NCI-H82 treated with DMSO at 0.1 percent for 48 hours (cell line): ENCODE data around the gene HNRNPF.
A peak's percentile ranks its signal among the peaks of the same experiment; 100 is the strongest.

Source experiments
- DNase-seq: peaks from one replicate; lab custom pipeline; 2025; ENCODE audit not compliant: unreplicated experiment; lab: John Stamatoyannopoulos, UW

HNRNPF gene

GRCh38 chr10:43421519-43421918, 12.5 kb upstream of the HNRNPF start:
- DNase-seq = no peak

DNA sequence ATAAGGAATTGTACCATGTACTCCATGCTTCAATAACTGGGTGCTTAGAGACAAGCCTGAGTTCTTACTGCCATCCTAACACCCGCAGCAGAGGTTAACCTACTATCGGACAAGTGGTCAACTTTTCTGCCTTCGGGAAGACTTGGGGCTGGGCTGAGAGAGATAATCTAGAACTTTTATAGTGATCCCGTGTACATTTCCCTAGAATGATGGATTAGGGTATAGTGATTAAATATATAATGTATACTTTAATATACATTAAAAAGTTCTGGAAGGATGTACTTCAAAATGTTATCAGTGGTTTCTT, 12.2 kb upstream of the HNRNPF start:
- no peak for DNase-seq

DNA sequence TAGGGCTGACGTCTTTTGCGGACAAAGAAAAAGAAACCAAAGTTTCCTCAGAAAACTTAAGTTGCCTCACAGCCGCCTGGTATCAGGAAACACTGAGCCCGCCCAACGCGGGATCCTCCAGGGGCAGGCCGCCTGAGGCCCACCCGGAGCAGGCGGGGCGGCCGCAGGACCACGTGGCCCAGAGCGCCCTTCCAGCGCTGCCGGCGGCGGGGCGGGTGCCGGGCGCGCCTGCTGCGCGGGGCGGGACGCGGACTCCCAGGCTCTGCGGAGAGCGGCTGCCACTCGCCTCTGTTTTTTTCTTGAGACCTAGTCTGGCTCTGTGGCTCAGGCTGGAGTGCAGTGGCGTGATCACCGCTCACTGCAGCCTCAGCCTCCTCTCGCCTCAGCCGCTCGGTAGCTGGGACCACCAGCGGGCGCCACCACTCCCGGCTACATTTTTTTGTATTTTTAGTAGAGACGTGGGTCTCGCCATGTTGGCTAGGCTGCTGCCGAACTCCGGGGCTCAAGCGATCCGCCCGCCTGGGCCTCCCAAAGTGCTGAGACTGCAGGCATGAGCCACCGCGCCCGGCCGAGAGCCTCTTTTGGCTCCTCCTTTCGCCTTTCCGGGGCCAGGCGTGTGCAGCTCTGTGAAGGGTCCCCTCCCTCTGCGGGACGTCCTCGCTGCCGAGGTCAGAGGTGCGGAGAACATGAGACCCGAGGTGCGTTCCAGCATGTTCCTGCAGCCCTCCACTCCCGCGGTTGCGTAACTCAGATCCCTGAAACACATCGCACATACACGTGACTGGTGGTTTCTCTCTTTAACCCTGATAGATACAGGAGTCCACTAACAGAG, 11.6 kb upstream of the HNRNPF start:
- DNase-seq = no peak

DNA sequence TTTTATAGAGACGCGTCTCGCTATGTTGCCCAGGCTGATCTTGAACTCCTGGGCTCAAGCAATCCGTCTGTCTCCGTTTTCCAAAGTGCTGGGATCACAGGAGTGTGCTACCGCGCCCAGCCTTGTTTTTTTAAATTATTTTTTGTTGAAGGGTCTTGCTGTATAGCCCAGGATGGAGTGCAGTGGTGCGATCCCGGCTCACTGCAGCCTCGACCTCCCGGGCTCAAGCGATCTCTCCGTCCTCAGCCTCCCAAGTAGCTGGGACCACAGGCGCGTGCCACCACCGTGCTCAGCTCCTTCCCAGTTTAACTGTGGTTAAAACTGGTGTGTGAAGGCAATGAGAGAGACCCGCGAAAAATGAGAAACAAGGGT, 11.0 kb upstream of the HNRNPF start:
- no peak for DNase-seq

- DNase-seq = no peak
These were observed 9.2 kb upstream of the HNRNPF start for GRCh38 chr10:43417950-43418768.

DNA sequence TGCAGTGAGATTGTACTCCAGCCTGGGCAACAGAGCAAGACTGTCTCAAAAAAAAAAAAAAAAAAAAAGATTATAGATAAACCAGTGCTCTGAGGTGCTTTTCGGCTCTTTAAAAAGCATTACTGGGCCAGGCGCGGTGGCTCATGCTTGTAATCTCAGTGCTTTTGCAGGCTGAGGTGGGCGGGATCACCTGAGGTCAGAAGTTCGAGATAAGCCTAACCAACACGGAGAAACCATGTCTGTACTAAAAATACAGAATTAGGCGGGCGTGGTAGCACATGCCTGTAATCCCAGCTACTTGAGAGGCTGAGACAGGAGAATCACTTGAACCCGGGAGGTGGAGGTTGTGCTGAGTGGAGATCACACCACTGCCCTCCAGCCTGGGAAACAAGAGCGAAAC, 6.6 kb upstream of the HNRNPF start:
- DNase-seq = no peak

GRCh38 chr10:43411536-43411935, 2.5 kb upstream of the HNRNPF start:
- DNase-seq = no peak

- DNase-seq = no peak
These were observed 1.4 kb upstream of the HNRNPF start for GRCh38 chr10:43410345-43410744.

DNA sequence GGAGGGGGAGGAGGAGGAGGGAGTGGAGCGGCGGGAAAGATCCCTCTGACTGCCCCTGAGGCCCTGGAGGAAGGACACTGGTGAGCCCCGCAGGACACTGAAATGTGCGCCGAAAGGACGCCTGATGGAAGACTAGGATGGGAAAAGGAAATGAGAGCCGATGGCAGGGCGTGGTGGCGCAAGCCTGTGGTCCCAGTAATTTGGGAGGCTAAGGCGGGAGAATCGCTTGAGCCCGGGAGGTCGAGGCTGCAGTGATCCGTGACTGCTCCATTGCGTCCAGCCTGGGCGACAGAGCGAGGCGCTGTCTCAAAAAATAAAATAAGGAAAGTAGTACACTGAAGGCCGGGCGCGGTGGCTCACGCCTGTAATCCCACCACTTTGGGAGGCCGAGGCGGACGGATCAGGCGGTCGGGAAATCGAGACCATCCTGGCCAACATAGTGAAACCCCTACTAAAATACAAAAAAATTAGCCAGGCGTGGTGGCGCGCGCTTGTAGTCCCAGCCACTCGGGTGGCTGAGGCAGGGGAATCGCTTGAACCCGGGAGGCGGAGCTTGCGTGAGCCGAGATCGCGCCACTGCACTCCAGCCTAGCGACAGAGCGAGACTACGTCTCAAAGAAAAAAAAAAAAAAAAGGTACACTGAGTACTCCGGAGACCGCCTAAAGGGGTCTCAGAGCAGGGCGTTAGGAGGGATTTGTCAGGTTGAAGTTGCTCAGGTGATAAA, 561 bp upstream of the HNRNPF start:
- DNase-seq = no peak

- no peak for DNase-seq
These were observed 666 bp downstream of the HNRNPF start for GRCh38 chr10:43408331-43408709.

DNA sequence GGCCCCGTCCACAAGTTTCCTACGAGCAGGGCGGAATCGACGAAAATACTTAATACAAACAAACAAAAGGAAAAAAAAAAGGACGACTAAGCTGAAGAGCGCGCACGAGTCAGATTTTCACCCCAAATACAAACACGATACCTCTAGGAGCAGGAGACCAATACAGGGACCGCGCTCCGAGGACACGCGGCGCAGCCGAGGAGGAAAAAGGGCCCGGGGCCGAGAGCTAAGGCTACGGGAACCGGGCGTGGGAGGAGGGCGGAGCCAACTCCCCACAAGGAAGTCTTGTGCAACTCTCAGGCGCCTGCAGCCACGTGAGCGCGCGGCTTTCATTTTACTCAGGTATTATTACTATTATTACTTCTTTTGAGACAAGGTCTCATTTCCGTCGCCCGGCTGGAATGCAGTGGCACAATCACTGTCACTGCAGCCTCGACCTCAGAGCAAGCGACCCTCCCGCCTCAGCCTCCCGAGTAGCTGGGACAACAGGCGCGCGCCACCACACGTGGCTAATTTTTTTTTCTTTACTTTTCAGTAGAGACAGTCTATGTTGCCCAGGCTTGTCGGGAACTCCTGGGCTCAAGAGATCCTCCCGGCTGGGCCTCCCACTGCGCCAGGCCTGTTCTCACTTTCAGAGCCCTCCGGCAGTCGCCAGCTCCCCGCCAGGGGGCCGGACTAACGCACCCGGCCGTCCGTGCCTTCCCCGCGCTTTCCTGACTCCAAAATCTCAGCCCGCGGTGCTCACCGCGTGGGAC, 1.2 kb downstream of the HNRNPF start:
- DNase-seq = peak; percentile 36

DNA sequence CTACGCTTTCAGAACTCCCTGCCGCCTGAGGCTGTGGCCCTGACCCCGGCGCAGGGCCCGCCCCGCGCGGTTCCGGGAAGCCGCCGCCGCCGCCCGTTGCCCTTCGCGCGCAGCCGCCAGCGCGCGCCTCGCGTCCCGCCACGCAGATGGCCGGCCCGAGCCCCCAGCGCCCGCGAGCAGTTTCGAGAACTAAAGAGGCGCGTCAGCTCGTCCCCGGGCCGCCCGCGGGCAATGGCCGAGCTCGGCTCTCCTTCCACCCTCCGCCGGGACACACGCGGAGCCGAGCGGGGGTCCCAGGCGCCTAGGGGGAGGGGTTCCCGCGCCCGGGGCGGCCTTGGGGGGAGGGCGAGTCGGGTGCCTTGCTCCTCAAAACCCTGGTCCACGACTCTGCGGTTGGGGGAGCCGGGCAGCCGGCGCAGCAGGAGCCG, 1.8 kb downstream of the HNRNPF start:
- no peak for DNase-seq

DNA sequence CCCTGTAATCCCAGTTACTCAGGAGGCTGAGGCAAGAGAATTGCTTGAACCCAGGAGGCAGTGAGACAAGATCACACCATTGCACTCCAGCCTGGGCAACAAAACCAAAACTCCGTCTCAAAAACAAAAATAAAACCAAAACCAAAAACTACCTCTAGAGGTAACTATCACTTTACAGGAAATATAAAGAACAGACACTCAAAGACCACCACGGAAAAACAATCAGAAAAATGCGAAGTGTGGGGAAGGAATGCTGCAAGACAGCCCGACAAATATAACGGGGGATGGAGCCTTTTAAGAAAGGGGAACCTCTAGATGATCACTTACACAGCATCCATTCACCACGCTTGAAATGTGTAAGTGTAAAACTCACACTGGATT, 4.3 kb downstream of the HNRNPF start:
- no peak for DNase-seq

DNA sequence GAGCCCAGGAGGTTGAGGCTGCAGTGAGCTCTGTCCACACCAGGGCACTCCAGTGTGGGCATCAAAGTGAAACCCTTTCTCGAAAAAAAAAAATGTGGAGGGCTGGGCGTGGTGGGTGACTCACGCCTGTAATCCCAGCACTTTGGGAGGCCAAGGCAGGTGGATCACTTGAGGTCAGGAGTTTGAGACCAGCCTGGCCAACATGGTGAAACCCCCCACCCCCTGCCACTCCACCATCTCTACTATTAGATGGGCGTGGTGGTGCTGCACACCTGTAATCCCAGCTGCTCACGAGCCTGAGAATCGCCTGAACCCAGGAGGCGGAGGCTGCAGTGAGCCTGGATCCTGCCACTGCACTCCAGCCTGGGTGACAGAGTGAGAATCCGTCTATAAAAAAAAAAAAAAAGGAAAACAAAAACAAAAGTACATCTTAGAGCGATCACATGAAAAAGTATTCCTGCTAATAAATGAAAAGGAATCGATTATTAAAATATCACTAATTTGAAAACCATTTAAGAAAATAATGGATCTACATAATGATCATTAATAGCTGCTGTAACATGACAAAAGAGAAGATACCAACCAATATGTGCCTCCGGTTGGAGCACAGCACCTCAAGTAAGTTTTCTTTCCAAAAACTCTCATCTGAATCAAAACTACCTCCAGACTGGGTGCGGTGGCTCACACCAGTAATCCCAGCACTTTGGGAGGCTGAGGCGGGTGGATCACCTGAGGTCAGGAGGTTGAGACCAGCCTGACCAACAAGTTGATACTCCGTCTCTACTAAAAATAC, 4.9 kb downstream of the HNRNPF start:
- DNase-seq = no peak

DNA sequence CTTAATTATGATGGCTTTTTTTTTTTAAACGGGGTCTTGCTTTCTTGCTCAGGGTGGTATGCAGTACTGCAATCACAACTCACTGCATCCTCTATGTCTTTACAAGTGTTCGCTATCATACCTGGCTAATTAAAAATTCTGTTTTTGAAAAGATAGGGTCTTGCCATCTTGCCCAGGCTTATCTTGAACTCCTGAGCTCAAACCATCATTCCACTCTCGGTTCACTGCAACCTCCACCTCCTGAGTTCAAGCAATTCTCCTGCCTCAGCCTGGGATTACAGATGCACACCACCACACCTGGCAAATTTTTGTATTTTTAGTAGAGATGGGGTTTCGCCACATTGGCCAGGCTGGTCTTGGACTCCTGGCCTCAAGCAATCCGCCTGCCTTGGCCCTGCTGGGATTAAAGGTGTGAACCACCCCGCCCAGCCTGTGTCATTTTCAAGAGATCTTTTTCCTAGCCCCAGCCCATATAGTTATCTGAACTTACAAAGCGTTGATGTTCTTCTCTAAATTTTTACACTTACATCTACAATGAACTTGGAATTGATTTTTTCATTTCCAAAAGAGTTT, 6.0 kb downstream of the HNRNPF start:
- no peak for DNase-seq

DNA sequence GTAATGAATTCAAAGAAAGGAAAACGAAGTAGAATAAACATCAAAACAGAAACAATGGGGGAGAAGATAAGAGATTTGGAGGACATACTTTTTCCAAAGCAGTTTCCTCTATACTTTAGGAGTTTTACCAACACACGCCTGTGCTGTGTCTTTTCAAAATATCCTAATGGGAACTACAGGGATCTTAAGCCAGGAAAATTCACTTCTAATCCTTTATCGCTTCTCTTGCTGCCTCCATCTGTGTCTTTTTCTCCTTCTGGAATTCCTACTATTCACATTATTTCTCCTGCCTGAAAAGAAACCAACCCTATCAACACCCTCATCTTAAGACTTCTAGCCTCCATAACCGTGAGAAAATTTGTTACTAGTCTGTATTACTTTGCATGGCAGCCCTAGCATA, 6.8 kb downstream of the HNRNPF start:
- DNase-seq = no peak

- DNase-seq = no peak
These were observed 7.4 kb downstream of the HNRNPF start for GRCh38 chr10:43401627-43402026.

DNA sequence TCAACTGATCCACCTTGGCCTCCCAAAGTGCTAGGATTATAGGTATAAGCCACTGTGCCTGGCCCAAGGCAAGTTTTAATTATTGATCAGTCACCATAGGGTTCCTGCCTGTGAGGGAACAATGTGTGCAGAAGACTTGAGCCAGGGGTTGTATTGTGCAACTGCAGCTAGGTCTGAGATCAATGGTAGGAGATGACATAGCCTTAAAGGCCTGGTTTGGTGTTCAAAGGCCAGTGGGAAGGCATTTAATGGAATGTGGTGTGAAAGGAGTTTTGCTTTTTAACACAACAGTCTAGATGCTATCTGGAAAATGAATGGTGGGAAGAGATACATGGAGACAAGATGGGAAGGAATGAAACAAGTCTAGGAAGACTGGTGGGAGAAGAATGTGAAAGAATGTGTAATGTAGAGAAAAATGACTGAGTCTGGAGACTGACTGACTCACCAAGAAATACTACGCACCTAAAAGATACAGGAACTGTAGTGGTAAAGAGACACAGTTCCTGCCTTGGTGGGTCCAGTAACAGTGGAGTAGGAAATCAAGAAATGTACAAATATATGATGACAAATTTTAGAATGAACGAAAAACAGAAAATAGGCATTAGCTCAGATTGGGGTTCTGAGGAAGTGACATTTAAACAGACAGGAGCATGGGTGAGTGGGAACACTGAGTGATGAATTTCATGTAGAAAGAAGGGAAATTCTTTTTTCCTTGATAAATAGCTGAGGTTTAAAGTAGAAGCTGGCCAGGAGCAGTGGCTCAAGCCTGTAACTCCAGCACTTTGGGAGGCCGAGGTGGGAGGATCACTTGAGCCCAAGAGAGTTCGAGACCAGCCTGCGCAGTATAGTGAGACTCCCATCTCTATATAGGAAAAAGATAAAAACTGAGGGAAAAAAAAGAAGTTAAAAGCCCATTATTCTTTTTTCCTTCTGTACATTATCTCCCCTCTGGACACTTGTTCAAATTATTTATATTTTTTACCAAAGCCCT, 9.4 kb downstream of the HNRNPF start:
- DNase-seq = no peak

GRCh38 chr10:43398939-43399319, 10.1 kb downstream of the HNRNPF start:
- no peak for DNase-seq
